HG02943 (cell line): ENCODE data around the gene COMMD7.
"Not testable (repeated sequence)": the region's sequence is repeated elsewhere in the genome, so short reads cannot be mapped to it uniquely, and the experiment has no call there.

ENCODE experiments used
- ATAC-seq: cut with Tn5 transposase; IDR thresholded peaks from one replicate; pipeline ENCODE4 v1.9.1; 2021; ENCODE audit warnings: mild to moderate bottlenecking, low read depth, moderate library complexity; ENCODE audit not compliant: unreplicated experiment

COMMD7 gene

GRCh38 chr20:32737371-32738223, 5.7 kb downstream of the COMMD7 start:
- ATAC-seq = no peak

- no peak for ATAC-seq
Measured at GRCh38 chr20:32731882-32732266, 11.4 kb downstream of the COMMD7 start.

DNA sequence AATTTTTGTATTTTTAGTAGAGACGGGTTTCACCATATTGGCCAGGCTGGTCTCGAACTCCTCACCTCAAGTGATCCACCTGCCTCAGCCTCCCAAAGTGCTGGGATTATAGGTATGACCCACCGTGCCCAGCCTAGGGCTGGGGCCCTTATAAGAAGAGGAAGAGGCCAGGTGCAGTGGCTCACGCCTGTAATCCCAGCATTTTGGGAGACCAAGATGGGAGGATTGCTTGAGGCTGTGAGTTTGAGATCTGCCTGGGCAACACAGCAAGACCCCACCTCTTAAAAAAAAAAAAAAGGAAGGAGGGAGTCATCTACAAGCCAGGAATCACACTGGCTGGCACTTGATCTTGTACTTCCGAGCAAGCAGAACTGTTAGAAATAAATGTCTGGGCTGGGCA, 13.9 kb downstream of the COMMD7 start:
- not testable (repeated sequence) for ATAC-seq

DNA sequence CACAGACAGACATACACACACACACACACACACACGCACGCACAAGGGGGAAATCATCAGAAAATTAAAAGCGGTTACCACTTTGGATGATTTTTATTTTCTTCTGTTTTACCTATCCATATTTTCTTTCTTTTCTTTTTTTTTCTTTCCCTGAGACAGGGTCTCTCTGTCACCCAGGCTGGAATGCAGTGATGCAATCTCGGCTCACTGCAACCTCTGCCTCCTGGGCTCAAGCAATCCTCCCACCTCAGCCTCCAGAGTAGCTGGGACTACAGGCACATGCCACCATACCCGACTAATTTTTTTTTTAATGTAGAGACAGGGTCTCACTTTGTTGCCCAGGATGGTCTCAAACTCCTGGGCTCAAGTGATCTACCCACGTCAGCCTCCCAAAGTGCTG, 14.8 kb downstream of the COMMD7 start:
- ATAC-seq = not testable (repeated sequence)

DNA sequence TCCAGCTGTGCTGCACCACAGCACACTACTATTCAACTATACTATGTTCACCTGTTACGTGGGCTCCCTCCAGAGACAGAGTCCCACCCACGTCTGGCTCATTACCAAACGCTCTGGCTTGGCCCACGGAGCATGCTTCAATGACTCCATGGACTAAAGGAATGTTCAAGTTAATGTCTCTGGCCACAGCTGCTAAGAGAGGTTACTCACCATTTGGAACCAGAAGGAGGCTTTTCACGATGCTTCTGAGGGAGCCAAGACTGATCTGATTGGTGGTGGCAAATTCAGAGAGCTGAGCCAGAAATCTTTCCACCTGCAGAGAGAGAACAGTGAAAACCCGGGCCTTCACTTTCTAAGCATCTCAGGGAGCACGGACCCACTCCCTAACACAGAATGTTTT, 15.6 kb downstream of the COMMD7 start:
- no peak for ATAC-seq

DNA sequence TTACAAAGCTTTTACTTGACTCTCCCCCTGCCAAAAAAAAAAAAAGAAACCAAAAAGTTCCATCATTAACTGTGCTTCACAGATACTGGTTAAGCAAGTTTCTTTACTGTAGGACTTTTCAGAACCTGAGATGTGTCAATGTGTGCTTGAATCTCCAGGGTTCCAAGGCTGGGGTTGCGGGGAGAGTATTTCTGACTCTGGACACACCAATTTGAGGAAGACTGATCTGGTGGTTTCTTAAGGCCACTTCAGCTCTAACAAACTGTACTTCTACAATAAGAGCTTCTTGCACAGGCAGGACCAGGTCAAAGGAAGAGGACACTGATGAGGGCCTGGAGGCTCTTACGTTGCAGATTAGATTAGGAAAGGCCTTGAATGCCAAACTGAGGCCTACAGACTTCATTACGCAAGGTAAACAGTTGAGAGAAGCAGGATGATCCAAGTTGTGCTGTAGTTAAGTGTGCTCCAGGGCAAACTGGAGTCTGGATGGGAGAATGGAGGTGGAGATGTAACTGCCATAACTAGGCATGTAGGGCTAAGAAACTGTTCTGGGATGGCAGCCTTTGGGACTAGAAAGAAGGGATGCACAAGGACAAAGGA, 24.4 kb downstream of the COMMD7 start:
- ATAC-seq = no peak

DNA sequence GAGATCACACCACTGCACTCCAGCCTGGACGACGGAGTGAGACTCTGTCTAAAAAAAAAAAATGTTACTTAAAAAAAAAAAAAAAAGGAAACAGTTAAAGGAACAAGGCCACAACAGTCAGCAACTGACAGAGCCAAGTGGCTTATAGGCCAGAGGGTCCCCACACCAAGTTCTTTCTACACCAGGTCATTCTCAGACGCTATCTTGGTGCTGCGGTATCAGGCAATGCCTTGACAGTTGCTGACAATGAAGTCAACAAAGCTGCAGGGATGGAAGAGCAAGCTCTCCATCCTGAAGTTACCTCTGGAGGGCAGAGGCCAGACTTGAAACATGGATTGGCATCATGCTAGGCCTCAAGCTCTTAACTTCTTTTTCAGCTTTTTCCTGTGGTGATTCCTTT, 31.9 kb downstream of the COMMD7 start:
- ATAC-seq = no peak

DNA sequence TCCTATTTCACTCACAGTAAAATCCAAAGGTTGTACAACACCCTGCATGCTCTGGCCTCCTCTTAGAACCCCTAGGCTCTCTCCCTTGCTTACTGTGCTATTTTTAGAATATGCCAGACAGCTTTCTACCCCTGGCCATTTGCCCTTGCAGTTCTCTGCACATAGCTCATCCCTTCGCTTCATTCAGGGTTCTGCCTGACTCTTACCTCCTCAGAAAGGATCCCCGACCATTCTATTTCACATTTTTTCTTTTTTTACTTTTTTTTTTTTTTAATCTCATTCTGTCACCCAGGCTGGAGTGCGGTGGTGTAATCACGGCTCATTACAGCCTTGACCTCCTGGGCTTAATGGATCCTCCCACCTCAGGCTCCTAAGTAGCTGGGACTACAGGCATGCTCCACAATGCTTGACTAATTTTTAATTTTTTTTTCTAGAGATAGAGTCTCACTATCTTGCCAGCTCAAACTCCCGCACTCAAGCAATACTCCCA, 33.6 kb downstream of the COMMD7 start:
- no peak for ATAC-seq

DNA sequence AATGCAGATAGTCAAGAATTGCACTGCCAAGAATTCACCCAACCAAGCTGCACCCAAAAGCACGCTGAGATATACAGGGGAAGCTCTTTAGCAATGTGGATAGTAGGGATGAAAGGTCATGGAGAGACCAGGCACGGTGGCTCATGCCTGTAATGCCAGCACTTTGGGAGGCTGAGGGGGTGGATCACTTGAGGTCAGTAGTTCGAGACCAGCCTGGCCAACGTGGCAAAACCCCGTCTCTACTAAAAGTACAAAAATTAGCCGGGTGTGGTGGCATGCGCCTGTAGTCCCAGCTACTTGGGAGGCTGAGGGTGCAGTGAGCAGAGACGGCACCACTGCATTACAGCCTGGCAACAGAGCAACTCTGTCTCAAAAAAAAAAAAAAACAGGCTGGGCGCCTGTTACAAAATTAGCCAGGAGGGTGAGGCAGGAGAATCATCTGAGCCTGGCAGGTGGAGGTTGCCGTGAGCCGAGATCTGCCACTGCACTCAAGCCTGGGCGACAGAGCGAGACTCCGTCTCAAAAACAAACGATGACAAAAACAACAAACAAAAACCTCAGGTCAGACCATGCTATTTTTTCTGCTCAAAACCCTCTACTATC, 34.1 kb downstream of the COMMD7 start:
- ATAC-seq = not testable (repeated sequence)

GRCh38 chr20:32707691-32708581, 35.3 kb downstream of the COMMD7 start:
- no peak for ATAC-seq

DNA sequence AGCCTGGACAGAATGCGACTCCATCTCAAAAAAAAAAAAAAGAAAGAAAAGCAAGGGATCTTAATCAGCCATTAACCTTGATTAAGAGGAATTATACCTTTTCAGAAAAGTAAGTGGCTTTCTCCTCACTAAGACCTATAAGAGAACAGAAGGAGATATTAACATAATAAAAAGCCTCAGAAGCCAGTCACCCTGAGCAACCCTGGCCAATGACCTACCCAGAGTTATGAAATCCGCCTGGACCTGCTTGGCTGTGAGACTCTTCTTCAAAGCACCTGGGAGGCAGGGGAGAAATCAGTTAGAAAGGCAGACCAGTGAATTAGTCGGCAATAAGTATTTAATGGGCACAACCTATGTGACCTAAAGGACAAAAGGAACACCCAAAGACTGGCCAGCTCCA, 36.8 kb downstream of the COMMD7 start:
- no peak for ATAC-seq

DNA sequence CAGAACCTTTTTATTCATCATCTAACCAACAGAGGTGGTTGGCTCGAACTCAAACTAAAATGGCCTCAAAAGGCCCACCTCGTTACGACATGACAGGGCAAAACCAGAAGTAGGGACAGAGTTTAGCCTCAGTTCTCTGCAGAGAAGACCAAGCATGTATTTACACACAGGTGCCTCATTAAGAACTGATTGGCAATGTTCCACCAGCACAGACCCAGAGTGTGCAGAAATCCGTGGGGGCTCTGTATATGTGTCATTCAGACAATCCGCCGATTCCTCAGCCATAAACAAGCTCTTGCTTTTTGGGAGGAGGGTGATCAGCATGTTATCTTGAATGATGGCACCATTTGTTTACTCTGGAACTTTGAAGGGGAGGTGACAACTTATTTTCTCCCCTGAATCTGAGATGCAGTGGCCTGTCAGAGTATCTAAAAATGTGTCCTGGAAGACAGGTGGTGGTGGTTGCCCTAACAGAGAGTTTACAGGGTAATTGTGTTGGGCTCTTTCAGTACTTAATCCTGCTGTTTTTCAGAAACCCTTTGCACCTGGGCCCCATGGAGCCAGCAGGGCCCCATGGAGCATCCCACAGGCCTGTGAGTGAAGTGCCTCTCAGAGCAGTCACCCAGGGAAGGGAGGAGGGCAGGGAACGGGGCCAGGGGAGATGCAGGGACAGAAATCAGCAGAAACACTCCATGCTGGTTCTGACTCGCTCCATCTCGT, 40.4 kb downstream of the COMMD7 start:
- no peak for ATAC-seq

GRCh38 chr20:32697608-32698007, 45.7 kb downstream of the COMMD7 start:
- no peak for ATAC-seq

DNA sequence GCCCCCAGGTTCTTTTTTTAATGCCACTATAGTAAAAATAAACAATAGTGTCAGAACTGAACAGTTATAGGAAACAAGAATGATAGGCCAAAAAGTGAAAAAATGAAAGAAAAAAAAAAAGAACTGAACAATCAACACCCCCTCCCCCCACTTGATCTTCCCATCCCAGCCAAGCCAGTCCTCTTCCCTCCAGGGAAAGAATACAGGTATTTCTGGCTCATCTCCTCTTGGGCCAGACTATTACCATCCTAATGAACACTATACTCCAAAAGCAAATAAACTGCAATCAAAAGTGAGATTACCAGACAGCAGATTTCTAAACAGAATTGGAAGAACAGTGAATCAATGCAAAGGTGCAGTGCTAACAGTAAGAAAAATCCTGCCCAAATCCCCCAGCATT, 48.2 kb downstream of the COMMD7 start:
- no peak for ATAC-seq

DNA sequence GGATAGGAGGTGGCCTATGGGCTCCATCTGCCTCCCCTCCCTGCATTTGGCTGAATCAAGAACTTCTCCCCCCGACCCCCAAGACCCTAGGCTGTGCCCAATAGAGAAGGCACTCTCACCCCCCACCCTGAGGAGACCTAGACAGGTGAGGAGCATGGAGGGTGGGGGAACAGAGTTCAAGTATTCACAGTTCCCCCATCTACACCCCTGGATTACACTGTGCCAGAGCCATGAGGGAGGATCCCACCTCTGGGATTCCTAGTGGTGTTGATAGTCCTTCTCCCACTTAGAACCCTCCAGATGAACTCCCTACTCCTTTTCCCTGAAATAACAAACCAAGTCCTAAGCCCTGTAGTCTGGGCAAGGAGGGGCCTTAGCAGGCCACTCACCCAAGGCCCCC, 54.3 kb downstream of the COMMD7 start:
- not testable (repeated sequence) for ATAC-seq

- no peak for ATAC-seq
Measured at GRCh38 chr20:32687180-32687532, 56.1 kb downstream of the COMMD7 start.

GRCh38 chr20:32686530-32687179, 56.6 kb downstream of the COMMD7 start:
- no peak for ATAC-seq

- ATAC-seq = no peak
Measured at GRCh38 chr20:32685541-32686529, 57.4 kb downstream of the COMMD7 start.
